Activated B cell treated with CpG ODN at 0.5 μM for 24 hours (primary cell): Measurements from ENCODE around the gene MPI. TPM values are rescaled to one million over a fixed set of nuclear protein-coding genes. Genes with fewer than 3 reads are reported as not detected.
A peak's percentile ranks its signal among the peaks of the same experiment; 100 is the strongest.

Experiments
- ATAC-seq: fragments of 200-7000 bp; cut with Tn5 transposase; one replicate; pipeline ENCODE4 v1.10.0; 2021; ENCODE audit warnings: low read depth, mild to moderate bottlenecking, moderate library complexity
- CTCF ChIA-PET: fragments of 350-600 bp; sonication (Branson Sonifier 250); formaldehyde crosslinking; loops from one replicate; lab custom pipeline; 2021; ENCODE audit warnings: antibody characterized with exemption; lab: Charles Lee
- POLR2A ChIA-PET: fragments of 350-600 bp; sonication (Branson Sonifier 250); formaldehyde crosslinking; loops from one replicate; lab custom pipeline; 2021; ENCODE audit warnings: antibody characterized with exemption; lab: Charles Lee
- DNase-seq: peaks from one replicate; pipeline ENCODE4 v3.0.0; 2022
- H3K27ac Mint-ChIP-seq: one replicate; pipeline ENCODE4 v1.8.0; 2020; ENCODE audit warnings: mixed read lengths
- H3K27me3 Mint-ChIP-seq: one replicate; pipeline ENCODE4 v1.8.0; 2021; ENCODE audit warnings: mixed read lengths
- H3K36me3 Mint-ChIP-seq: one replicate; pipeline ENCODE4 v1.8.0; 2021; ENCODE audit warnings: low read depth, mixed read lengths
- H3K4me1 Mint-ChIP-seq: one replicate; pipeline ENCODE4 v1.8.0; 2021; ENCODE audit warnings: mixed read lengths
- H3K4me3 Mint-ChIP-seq: one replicate; pipeline ENCODE4 v1.8.0; 2020; ENCODE audit warnings: mild to moderate bottlenecking, mixed read lengths
- H3K9me3 Mint-ChIP-seq: one replicate; pipeline ENCODE4 v1.8.0; 2020; ENCODE audit warnings: mixed read lengths
- intact Hi-C: fragments of 100-400 bp; cut with micrococcal nuclease; formaldehyde crosslinking; loops from one replicate; pipeline ENCODE4 v1.15.1; 2024
- total RNA-seq: library from RNA; stranded (reverse); gene quantifications from 2 replicates; pipeline ENCODE4 v1.2.3, GENCODE V29; 2022
- TF ChIP-seq, protein P1 (sequence below): fragments of 200-600 bp; IDR thresholded peaks from one replicate; pipeline ENCODE4 v1.8.0; 2022; ENCODE audit warnings: antibody characterized with exemption, mild to moderate bottlenecking

The MPI gene, protein sequence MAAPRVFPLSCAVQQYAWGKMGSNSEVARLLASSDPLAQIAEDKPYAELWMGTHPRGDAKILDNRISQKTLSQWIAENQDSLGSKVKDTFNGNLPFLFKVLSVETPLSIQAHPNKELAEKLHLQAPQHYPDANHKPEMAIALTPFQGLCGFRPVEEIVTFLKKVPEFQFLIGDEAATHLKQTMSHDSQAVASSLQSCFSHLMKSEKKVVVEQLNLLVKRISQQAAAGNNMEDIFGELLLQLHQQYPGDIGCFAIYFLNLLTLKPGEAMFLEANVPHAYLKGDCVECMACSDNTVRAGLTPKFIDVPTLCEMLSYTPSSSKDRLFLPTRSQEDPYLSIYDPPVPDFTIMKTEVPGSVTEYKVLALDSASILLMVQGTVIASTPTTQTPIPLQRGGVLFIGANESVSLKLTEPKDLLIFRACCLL
- total RNA-seq: 33.1 and 40.2 TPM in 2 replicates

DNA sequence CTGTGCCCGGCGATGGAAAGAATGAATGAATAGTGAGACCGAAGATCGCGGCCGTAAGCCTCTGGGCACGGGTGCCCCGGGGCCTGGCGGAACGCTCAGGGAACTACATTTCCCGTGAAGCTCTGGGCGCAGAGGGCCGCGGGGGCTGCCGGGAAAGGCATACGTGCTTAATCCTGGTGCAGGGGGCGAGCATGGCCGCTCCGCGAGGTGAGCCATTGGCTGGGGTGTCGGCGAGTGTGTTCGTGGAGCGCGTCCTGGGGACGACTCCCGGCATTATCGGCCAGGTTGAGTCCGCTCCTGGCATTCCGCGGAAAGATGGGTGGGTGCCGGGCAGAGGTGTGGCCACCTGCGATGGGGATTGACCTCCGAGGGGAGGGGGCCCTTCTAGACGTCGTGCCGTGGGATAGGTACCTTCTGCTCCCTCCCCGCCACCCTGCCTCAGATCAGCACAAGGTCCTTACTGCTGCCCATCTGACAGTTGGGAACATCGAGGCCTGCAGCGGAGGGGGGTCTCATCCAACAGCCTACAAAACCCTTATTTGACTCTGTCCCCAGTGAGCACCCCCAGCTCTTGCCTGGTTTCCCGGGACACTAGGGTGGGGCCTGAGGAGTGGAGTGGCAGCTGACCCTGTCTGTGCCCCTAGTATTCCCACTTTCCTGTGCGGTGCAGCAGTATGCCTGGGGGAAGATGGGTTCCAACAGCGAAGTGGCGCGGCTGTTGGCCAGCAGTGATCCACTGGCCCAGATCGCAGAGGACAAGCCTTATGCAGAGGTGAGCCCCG, at the start of gene MPI:
MPI (plus strand) TSS at position 160 of the 782 bp plus-strand sequence; CDS start at position 192, 32 bp downstream.
- H3K27ac Mint-ChIP-seq: peak within 1 kb of the TSS; percentile 89
- H3K27me3 Mint-ChIP-seq: no peaks in the 10 kb centered on the region
- no peaks in the 10 kb centered on the region for H3K9me3 Mint-ChIP-seq
- intact Hi-C loops: loop anchor here (1.0 to 2.0 kb wide), 3 partner anchors 17 to 47 kb away; partner anchors contain the start of genes FAM219B, SCAMP2 and ULK3
- peaks cover 45% of the 10 kb centered on the region for H3K4me1 Mint-ChIP-seq
- POLR2A ChIA-PET: interaction anchor here (0.6 to 2.6 kb wide), 16 partner anchors 8 to 274 kb away, joined by 3 to 17 read pairs (median 4); partner anchors contain the start of genes CLK3, COX5A, FAM219B and SCAMP2
- H3K36me3 Mint-ChIP-seq: peaks cover 20% of the 10 kb centered on the region
- TF ChIP-seq, protein P1, sequence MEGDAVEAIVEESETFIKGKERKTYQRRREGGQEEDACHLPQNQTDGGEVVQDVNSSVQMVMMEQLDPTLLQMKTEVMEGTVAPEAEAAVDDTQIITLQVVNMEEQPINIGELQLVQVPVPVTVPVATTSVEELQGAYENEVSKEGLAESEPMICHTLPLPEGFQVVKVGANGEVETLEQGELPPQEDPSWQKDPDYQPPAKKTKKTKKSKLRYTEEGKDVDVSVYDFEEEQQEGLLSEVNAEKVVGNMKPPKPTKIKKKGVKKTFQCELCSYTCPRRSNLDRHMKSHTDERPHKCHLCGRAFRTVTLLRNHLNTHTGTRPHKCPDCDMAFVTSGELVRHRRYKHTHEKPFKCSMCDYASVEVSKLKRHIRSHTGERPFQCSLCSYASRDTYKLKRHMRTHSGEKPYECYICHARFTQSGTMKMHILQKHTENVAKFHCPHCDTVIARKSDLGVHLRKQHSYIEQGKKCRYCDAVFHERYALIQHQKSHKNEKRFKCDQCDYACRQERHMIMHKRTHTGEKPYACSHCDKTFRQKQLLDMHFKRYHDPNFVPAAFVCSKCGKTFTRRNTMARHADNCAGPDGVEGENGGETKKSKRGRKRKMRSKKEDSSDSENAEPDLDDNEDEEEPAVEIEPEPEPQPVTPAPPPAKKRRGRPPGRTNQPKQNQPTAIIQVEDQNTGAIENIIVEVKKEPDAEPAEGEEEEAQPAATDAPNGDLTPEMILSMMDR: no peak
- peak; percentile 79 for DNase-seq
- ATAC-seq: peak; percentile 99
- H3K4me3 Mint-ChIP-seq: peak within 1 kb of the TSS; percentile 96
- CTCF ChIA-PET: interaction anchor here (1.1 to 2.1 kb wide), 4 partner anchors 10 to 260 kb away, joined by 3 to 18 read pairs (median 4); no protein-coding TSS in a partner anchor

DNA sequence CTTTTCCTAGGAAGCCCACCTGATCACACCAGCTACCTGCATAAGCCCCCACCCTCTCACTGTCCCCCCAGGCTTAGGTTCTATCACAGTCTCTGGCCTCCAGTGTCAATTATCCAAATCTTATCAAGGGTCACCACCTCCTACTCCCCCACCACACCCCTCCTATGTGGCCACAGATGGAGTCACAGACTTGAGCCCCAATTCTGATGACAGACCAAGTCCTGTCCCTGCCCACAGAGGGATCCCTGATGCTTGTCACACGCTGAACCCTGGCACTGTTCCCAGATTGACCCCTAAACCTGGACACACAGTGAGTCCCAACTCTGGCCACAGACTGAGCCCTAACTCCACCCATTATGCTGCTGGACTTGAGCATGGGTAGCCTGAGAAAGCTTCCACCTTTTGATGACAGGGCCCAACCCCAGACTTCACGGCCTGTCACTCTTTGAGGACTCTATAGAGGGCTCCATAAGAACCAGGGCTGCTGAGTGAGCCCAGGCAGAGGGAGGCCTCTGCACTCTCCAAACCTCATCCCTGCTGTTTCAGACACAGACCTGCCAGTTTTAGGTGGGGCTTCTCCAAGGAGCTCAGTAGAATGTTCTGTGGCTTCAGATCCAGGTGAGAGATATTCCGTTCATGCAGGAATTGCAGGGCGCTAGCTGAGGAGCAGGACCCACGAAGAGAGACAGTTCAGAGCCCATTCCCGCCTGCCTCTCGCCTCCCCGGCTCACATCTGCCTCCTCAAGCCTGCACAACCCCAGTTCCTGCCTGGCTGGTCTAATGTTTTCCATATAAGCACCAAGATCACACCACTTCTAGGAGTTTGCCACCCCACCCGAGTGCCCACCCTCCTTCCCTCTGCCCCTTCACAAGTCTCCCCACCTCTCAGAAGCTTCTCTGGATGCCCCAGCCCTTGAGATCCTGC, 48.7 kb upstream of the MPI start:
- TF ChIP-seq, protein P1: no peak
- Mint-ChIP-seq H3K36me3 (peaks cover 31% of the 10 kb centered on the region), H3K4me1 (peaks cover 45% of the 10 kb centered on the region), H3K27ac (no peak overlapping the region), H3K27me3 (no peaks in the 10 kb centered on the region), H3K4me3 (peak overlapping the region; percentile 42), H3K9me3 (no peaks in the 10 kb centered on the region)
- ATAC-seq (no peak), DNase-seq (no peak)
- CTCF ChIA-PET: interaction anchor here (1.9 to 2.2 kb wide), 2 partner anchors 61 to 70 kb away, joined by 8 to 14 read pairs; no protein-coding TSS in a partner anchor
- POLR2A ChIA-PET: interaction anchor here (0.6 to 2.5 kb wide), 6 partner anchors 29 to 800 kb away, joined by 3 to 7 read pairs (median 4); no protein-coding TSS in a partner anchor
- intact Hi-C loops: no loop called here

DNA sequence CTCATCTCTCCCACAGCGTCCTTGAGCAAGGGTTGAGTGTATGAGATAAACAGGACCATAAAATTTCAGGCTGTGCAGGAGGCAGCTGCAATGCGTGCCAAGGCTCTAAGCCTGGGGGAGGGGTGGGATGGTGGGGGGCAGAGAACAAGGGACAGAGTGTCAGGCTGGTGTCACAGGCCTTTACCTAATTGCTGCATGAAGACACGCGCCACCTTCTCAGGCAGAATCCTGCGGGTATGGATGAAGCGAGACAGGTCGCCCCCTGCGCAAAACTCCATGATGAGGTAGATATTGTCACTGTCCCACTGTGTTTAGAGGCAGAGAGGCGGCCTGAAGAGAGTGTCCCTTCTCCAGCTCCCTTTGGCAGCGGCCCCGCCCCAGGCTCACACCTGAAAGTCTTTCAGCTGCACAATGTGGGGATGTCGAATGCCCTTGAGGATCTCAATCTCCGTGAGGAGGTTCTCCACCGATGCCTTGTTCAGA, 47.9 kb upstream of the MPI start:
- peaks cover 47% of the 10 kb centered on the region for H3K4me1 Mint-ChIP-seq
- peak overlapping the region; percentile 91 for H3K4me3 Mint-ChIP-seq
- TF ChIP-seq, protein P1: no peak
- ChIA-PET POLR2A (interaction anchor here (0.6 to 6.3 kb wide), 10 partner anchors 16 to 799 kb away, joined by 4 to 42 read pairs (median 6); partner anchors contain the start of gene CSK), CTCF (interaction anchor here (1.9 to 2.2 kb wide), 2 partner anchors 60 to 71 kb away, joined by 8 to 14 read pairs; no protein-coding TSS in a partner anchor)
- H3K27ac Mint-ChIP-seq: no peak overlapping the region
- H3K9me3 Mint-ChIP-seq: no peaks in the 10 kb centered on the region
- no peak for DNase-seq
- intact Hi-C loops: loop anchor here (2.0 kb wide), 4 partner anchors 15 to 207 kb away; partner anchors contain the start of gene CPLX3
- peaks cover 31% of the 10 kb centered on the region for H3K36me3 Mint-ChIP-seq
- ATAC-seq: no peak
- no peaks in the 10 kb centered on the region for H3K27me3 Mint-ChIP-seq
